Measurements from ENCODE around the gene KDM7A. TPM values are rescaled to one million over a fixed set of nuclear protein-coding genes. Genes with fewer than 3 reads are reported as not detected.
A peak's percentile ranks its signal among the peaks of the same experiment; 100 is the strongest.

KDM7A gene
- total and polyA plus RNA-seq, 9 of the 15 experiments (the other 6 are each of a cell fraction or from before 2014, with no cell fraction given) = 0.90 to 8.4 (median 7.0) TPM

DNA sequence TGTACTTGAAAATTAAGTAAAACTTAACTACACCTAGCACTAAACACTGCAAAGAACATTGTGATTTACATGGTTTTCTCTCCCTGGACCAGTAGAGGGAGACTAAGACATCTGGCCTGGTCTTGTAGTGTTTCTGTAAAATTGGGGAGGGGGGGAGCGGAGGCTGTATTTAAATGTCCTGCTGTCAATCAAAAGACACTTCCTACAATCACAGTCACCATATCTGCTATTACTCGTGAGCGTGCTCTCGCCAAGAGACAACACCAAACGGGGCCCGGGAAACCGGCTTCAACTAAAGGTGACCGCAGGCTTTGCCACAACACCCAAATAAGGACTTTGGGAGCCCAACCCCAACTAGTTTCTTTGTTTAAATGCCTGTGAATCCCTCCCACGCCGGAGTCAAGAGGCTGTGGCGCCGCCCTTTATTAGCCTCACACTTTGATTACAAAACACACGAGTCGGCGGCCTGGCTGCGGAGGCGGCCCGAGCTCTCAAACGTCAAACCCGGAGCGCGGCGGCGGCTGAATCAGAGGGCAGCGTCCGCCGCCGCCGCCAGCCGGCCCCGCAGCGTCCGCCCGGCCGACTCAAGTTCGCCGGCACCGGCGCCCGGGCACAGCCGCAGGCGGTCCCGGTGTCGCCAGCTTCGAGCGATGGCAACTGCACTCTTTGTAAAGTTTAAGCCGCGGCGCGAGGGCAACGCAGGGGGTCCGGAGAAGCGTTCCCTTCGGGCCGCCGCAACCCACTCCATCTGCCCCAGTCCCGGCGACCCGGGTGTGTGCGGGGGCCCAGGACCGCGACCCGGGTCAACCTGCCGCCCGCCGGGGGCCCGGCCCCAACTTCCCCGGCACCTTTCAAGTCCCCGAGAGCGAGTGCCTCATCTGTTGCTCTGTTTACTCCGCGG, 1.3 kb downstream of the KDM7A start (continued):
- no peak for TF ChIP-seq ZNF778 (CRISPR knock-in tag; IDR thresholded peaks at IDR 0.05)
- no peak; the same call in 1 of the 2 replicates for TF ChIP-seq BMI1 (IDR thresholded peaks at IDR 0.05; ENCODE audit: low read length)
- TF ChIP-seq RBM14 (IDR thresholded peaks at IDR 0.05; ENCODE audit: borderline replicate concordance, insufficient read depth, low read depth, low read length) = 0 out of 2 replicates have a peak, but pooled peaks have one; percentile 42
- no peak for TF ChIP-seq SLC30A9 (CRISPR knock-in tag; IDR thresholded peaks at IDR 0.05)
- TF ChIP-seq TARDBP (IDR thresholded peaks at IDR 0.05) = no peak
- TF ChIP-seq NUFIP1 (IDR thresholded peaks at IDR 0.05; ENCODE audit: partially characterized antibody) = no peak
- TF ChIP-seq WHSC1 (IDR thresholded peaks at IDR 0.05; ENCODE audit: low read length) = no peak
- TF ChIP-seq ZNF830 (CRISPR knock-in tag; IDR thresholded peaks at IDR 0.05) = no peak
- no peak for TF ChIP-seq EHMT2 (IDR thresholded peaks at IDR 0.05)
- TF ChIP-seq KHSRP (IDR thresholded peaks at IDR 0.05) = 0 out of 2 replicates have a peak, but pooled peaks have one; percentile 8
- no peak for TF ChIP-seq RFX1 (IDR thresholded peaks at IDR 0.05)
- TF ChIP-seq MTA3 (IDR thresholded peaks at IDR 0.05; ENCODE audit: borderline replicate concordance) = peak; percentile 67; the same call in 1 of the 2 replicates
- TF ChIP-seq, protein P1, sequence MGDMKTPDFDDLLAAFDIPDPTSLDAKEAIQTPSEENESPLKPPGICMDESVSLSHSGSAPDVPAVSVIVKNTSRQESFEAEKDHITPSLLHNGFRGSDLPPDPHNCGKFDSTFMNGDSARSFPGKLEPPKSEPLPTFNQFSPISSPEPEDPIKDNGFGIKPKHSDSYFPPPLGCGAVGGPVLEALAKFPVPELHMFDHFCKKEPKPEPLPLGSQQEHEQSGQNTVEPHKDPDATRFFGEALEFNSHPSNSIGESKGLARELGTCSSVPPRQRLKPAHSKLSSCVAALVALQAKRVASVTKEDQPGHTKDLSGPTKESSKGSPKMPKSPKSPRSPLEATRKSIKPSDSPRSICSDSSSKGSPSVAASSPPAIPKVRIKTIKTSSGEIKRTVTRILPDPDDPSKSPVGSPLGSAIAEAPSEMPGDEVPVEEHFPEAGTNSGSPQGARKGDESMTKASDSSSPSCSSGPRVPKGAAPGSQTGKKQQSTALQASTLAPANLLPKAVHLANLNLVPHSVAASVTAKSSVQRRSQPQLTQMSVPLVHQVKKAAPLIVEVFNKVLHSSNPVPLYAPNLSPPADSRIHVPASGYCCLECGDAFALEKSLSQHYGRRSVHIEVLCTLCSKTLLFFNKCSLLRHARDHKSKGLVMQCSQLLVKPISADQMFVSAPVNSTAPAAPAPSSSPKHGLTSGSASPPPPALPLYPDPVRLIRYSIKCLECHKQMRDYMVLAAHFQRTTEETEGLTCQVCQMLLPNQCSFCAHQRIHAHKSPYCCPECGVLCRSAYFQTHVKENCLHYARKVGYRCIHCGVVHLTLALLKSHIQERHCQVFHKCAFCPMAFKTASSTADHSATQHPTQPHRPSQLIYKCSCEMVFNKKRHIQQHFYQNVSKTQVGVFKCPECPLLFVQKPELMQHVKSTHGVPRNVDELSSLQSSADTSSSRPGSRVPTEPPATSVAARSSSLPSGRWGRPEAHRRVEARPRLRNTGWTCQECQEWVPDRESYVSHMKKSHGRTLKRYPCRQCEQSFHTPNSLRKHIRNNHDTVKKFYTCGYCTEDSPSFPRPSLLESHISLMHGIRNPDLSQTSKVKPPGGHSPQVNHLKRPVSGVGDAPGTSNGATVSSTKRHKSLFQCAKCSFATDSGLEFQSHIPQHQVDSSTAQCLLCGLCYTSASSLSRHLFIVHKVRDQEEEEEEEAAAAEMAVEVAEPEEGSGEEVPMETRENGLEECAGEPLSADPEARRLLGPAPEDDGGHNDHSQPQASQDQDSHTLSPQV (IDR thresholded peaks at IDR 0.05) = peak; percentile 77
- peak; percentile 88 for TF ChIP-seq KDM5B (IDR thresholded peaks at IDR 0.05; ENCODE audit: insufficient replicate concordance, low read depth, low read length)
- peak; percentile 82 for TF ChIP-seq CCNT2 (IDR thresholded peaks at IDR 0.05; ENCODE audit: borderline replicate concordance, extremely low read depth, insufficient read length, low read depth, low read length)
- peak; percentile 56; the same call in 1 of the 2 replicates for TF ChIP-seq TOE1 (IDR thresholded peaks at IDR 0.05; ENCODE audit: borderline replicate concordance)
- TF ChIP-seq TOE1 (CRISPR knock-in tag; IDR thresholded peaks at IDR 0.05; ENCODE audit: borderline replicate concordance, low read depth) = no peak
- TF ChIP-seq SRSF3 (IDR thresholded peaks at IDR 0.05; ENCODE audit: insufficient read depth, low read length) = no peak
- peak; percentile 90 for TF ChIP-seq ARID2 (IDR thresholded peaks at IDR 0.05)
- TF ChIP-seq ZNF232 (CRISPR knock-in tag; IDR thresholded peaks at IDR 0.05) = no peak
- TF ChIP-seq, protein P2, sequence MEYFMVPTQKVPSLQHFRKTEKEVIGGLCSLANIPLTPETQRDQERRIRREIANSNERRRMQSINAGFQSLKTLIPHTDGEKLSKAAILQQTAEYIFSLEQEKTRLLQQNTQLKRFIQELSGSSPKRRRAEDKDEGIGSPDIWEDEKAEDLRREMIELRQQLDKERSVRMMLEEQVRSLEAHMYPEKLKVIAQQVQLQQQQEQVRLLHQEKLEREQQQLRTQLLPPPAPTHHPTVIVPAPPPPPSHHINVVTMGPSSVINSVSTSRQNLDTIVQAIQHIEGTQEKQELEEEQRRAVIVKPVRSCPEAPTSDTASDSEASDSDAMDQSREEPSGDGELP (CRISPR knock-in tag; IDR thresholded peaks at IDR 0.05; ENCODE audit: borderline replicate concordance) = peak; percentile 72
- TF ChIP-seq ZKSCAN3 (CRISPR knock-in tag; IDR thresholded peaks at IDR 0.05) = no peak
- peak; percentile 88 for TF ChIP-seq SMC3 (conservative IDR thresholded peaks at IDR 0.05; ENCODE audit: insufficient read depth, low read depth, low read length)
- TF ChIP-seq CBFA2T3 (IDR thresholded peaks at IDR 0.05) = peak; percentile 44; the same call in 1 of the 2 replicates
- TF ChIP-seq SREBF1 (IDR thresholded peaks at IDR 0.05; ENCODE audit: borderline replicate concordance, low read depth, low read length) = no peak

Measured in K562 (cell line).